Activated B cell treated with CpG ODN at 0.5 μM for 24 hours (primary cell): ENCODE results near the gene KCNJ15. TPM values are rescaled to one million over a fixed set of nuclear protein-coding genes. Genes with fewer than 3 reads are reported as not detected.
"Not testable (repeated sequence)": the region's sequence is repeated elsewhere in the genome, so short reads cannot be mapped to it uniquely, and the experiment has no call there.

ENCODE experiments used
- ATAC-seq: fragments of 200-7000 bp; cut with Tn5 transposase; one replicate; pipeline ENCODE4 v1.10.0; 2021; ENCODE audit warnings: low read depth, mild to moderate bottlenecking, moderate library complexity
- CTCF ChIA-PET: fragments of 350-600 bp; sonication (Branson Sonifier 250); formaldehyde crosslinking; loops from one replicate; lab custom pipeline; 2021; ENCODE audit warnings: antibody characterized with exemption; lab: Charles Lee
- POLR2A ChIA-PET: fragments of 350-600 bp; sonication (Branson Sonifier 250); formaldehyde crosslinking; loops from one replicate; lab custom pipeline; 2021; ENCODE audit warnings: antibody characterized with exemption; lab: Charles Lee
- DNase-seq: peaks from one replicate; pipeline ENCODE4 v3.0.0; 2022
- H3K27ac Mint-ChIP-seq: one replicate; pipeline ENCODE4 v1.8.0; 2020; ENCODE audit warnings: mixed read lengths
- H3K27me3 Mint-ChIP-seq: one replicate; pipeline ENCODE4 v1.8.0; 2021; ENCODE audit warnings: mixed read lengths
- H3K36me3 Mint-ChIP-seq: one replicate; pipeline ENCODE4 v1.8.0; 2021; ENCODE audit warnings: low read depth, mixed read lengths
- H3K4me1 Mint-ChIP-seq: one replicate; pipeline ENCODE4 v1.8.0; 2021; ENCODE audit warnings: mixed read lengths
- H3K4me3 Mint-ChIP-seq: one replicate; pipeline ENCODE4 v1.8.0; 2020; ENCODE audit warnings: mild to moderate bottlenecking, mixed read lengths
- H3K9me3 Mint-ChIP-seq: one replicate; pipeline ENCODE4 v1.8.0; 2020; ENCODE audit warnings: mixed read lengths
- CTCF ChIP-seq: fragments of 200-600 bp; IDR thresholded peaks from one replicate; pipeline ENCODE4 v1.8.0; 2022; ENCODE audit warnings: antibody characterized with exemption, mild to moderate bottlenecking
- intact Hi-C: fragments of 100-400 bp; cut with micrococcal nuclease; formaldehyde crosslinking; loops from one replicate; pipeline ENCODE4 v1.15.1; 2024
- total RNA-seq: library from RNA; stranded (reverse); gene quantifications from 2 replicates; pipeline ENCODE4 v1.2.3, GENCODE V29; 2022

KCNJ15 gene
- total RNA-seq, 1 donor from 2014 or later: not detected

GRCh38 chr21:38228537-38228936 is 28.3 kb upstream of the KCNJ15 start:
- ChIA-PET POLR2A (no interaction called here), CTCF (interaction anchor here (1.5 kb wide), 1 partner anchor 9 kb away, joined by 3 read pairs; no protein-coding TSS in a partner anchor)
- intact Hi-C loops: no loop called here
- H3K9me3 Mint-ChIP-seq: peaks cover 47% of the 10 kb centered on the region
- no peaks in the 10 kb centered on the region for H3K27me3 Mint-ChIP-seq
- ATAC-seq (no peak), DNase-seq (no peak)
- H3K27ac Mint-ChIP-seq: no peak overlapping the region
- no peak overlapping the region for H3K4me3 Mint-ChIP-seq
- H3K36me3 Mint-ChIP-seq: no peaks in the 10 kb centered on the region
- no peaks in the 10 kb centered on the region for H3K4me1 Mint-ChIP-seq
- no peak for TF ChIP-seq CTCF

- ChIA-PET CTCF (interaction anchor here (1.5 kb wide), 1 partner anchor 10 kb away, joined by 3 read pairs; no protein-coding TSS in a partner anchor), POLR2A (no interaction called here)
- intact Hi-C loops: no loop called here
- Mint-ChIP-seq H3K9me3 (peaks cover 40% of the 10 kb centered on the region), H3K27me3 (no peaks in the 10 kb centered on the region), H3K4me1 (no peaks in the 10 kb centered on the region), H3K27ac (no peak overlapping the region), H3K4me3 (no peak overlapping the region), H3K36me3 (no peaks in the 10 kb centered on the region)
- no peak for DNase-seq
- no peak for ATAC-seq
- no peak for TF ChIP-seq CTCF
These were observed 27.4 kb upstream of the KCNJ15 start for GRCh38 chr21:38229260-38229877.

- H3K36me3 Mint-ChIP-seq: no peaks in the 10 kb centered on the region
- no peak for TF ChIP-seq CTCF
- ATAC-seq: no peak
- no peaks in the 10 kb centered on the region for H3K4me1 Mint-ChIP-seq
- ChIA-PET POLR2A (no interaction called here), CTCF (interaction anchor here (0.7 to 1.3 kb wide), 2 partner anchors 15 to 939 kb away, joined by 3 read pairs; no protein-coding TSS in a partner anchor)
- DNase-seq: no peak
- H3K4me3 Mint-ChIP-seq: no peak overlapping the region
- peaks cover 14% of the 10 kb centered on the region for H3K9me3 Mint-ChIP-seq
- intact Hi-C loops: no loop called here
- H3K27me3 Mint-ChIP-seq: no peaks in the 10 kb centered on the region
- H3K27ac Mint-ChIP-seq: no peak overlapping the region
These were observed 22.2 kb upstream of the KCNJ15 start for GRCh38 chr21:38234395-38235142.

GRCh38 chr21:38235251-38235650 is 21.5 kb upstream of the KCNJ15 start:
- H3K36me3 Mint-ChIP-seq, POLR2A ChIA-PET, ATAC-seq, intact Hi-C loops, H3K4me3 Mint-ChIP-seq, DNase-seq, H3K27me3 Mint-ChIP-seq, H3K4me1 Mint-ChIP-seq, H3K27ac Mint-ChIP-seq: not testable (repeated sequence)
- peaks cover 13% of the 10 kb centered on the region for H3K9me3 Mint-ChIP-seq
- CTCF ChIA-PET: interaction anchor here (0.7 kb wide), 1 partner anchor 938 kb away, joined by 3 read pairs; no protein-coding TSS in a partner anchor

- ChIA-PET POLR2A (no interaction called here), CTCF (no interaction called here)
- H3K9me3 Mint-ChIP-seq: peaks cover 7% of the 10 kb centered on the region
- no peak overlapping the region for H3K27ac Mint-ChIP-seq
- no peak for ATAC-seq
- no peaks in the 10 kb centered on the region for H3K36me3 Mint-ChIP-seq
- no peaks in the 10 kb centered on the region for H3K27me3 Mint-ChIP-seq
- no peaks in the 10 kb centered on the region for H3K4me1 Mint-ChIP-seq
- H3K4me3 Mint-ChIP-seq: no peak overlapping the region
- intact Hi-C loops: no loop called here
- no peak for TF ChIP-seq CTCF
- DNase-seq: no peak
These were observed 20.6 kb upstream of the KCNJ15 start for GRCh38 chr21:38236232-38236631.
